HG03196 (cell line): ENCODE data around the gene PAPLN.
"Not testable (repeated sequence)": the region's sequence is repeated elsewhere in the genome, so short reads cannot be mapped to it uniquely, and the experiment has no call there.

Experiments
- ATAC-seq: cut with Tn5 transposase; IDR thresholded peaks from one replicate; pipeline ENCODE4 v1.9.1; 2021; ENCODE audit not compliant: unreplicated experiment

PAPLN gene

GRCh38 chr14:73287071-73287470 is 49.8 kb downstream of the PAPLN start:
- ATAC-seq, result no peak

GRCh38 chr14:73289308-73289707 is 52.0 kb downstream of the PAPLN start:
- ATAC-seq, result no peak

GRCh38 chr14:73289729-73290128 is 52.4 kb downstream of the PAPLN start:
- no peak for ATAC-seq

GRCh38 chr14:73290279-73290678 is 53.0 kb downstream of the PAPLN start:
- peak; percentile 58 for ATAC-seq

GRCh38 chr14:73293782-73294781 is 56.8 kb downstream of the PAPLN start:
- ATAC-seq, result no peak

- no peak for ATAC-seq
These were observed 58.0 kb downstream of the PAPLN start for GRCh38 chr14:73295198-73295796.

- no peak for ATAC-seq
These were observed 68.2 kb downstream of the PAPLN start for GRCh38 chr14:73305499-73305898.

GRCh38 chr14:73307261-73307660 is 70.0 kb downstream of the PAPLN start:
- ATAC-seq, result no peak

- ATAC-seq, result not testable (repeated sequence)
These were observed 71.9 kb downstream of the PAPLN start for GRCh38 chr14:73309207-73309606.

- no peak for ATAC-seq
These were observed 74.4 kb downstream of the PAPLN start for GRCh38 chr14:73311708-73312030.

- no peak for ATAC-seq
These were observed 75.4 kb downstream of the PAPLN start for GRCh38 chr14:73312687-73313086.

- no peak for ATAC-seq
These were observed 75.8 kb downstream of the PAPLN start for GRCh38 chr14:73313151-73313550.

- ATAC-seq, result no peak
These were observed 86.6 kb downstream of the PAPLN start for GRCh38 chr14:73323896-73324399.
